GM21390 (cell line): ENCODE results near the gene LTBP2.

Experiments
- ATAC-seq: cut with Tn5 transposase; IDR thresholded peaks from one replicate; pipeline ENCODE4 v1.9.1; 2021; ENCODE audit not compliant: unreplicated experiment

LTBP2 gene

DNA sequence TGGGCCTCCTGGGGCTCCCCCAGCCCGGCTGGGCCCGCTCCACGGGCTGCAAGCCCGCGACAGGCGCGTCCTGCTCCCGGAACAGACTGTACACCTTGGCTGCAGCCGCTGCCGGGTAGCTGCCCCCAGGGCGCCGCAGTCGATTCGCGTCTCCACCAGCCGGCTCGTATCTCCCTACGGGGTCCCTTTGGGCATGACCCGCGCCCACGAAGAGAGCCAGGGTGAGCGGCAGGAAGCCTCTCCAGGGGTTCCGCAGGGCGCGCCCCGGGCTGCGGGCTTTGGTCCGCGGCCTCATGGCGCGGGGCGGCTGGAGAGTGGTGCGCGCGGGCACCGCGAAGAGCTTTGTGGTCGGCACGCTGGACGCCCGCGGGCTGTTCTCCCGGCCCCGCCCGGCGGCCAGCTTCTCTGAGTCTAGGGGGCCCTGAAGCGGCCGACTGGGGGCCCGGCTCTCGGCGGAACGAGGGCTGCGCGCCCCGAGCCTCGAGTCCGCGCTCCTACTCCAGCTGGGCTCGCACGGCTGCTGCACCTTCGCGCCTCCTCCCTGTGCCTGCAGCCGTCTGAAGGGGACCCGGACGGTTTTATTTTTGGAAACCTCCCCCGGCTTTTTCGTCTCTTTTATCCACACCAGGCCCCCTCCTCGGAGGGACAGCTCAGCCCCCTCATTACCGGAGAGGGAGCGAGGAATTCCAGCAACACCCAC lies at the start of gene LTBP2:
LTBP2 (minus strand) TSS at position 588 of the 700 bp plus-strand sequence; CDS start at position 295, 293 bp downstream.
- ATAC-seq = no peak

DNA sequence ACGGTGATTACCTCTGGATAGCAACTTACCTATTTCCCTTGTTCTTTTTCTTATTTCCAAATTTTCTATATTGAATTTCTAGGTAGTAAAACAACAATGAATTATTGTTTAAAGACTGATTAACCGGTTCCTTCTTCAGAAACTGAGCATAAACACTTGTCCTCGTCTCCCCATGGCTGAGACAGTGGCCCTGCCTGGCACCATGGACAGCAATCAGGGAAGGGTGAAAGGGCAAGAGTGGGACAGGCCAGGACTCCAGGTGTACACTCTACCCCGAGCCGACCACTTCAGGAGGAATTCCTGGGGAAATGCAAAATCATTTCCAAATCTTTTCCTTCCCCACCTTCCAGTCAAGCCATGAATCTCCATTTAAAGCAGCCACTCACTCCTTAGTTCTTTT lies 48.8 kb upstream of the LTBP2 start:
- ATAC-seq = no peak

DNA sequence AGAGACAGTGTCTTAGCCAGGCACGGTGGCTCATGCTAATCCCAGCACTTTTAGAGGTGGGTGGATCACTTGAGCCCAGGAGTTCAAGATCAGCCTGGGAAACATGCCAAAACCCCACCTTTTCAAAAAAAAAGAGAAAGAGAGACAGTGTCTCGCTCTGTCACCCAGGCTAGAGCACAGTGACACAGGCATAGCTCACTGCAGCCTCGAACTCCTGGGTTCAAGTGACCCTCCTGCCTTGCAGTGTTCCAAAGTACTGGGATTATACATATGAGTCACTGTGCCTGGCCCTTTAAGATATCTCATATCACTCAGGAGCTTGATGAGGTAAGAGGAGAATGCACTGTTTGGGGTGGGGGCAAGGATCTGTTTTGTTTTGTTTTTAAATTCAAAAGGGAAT lies 48.1 kb upstream of the LTBP2 start:
- ATAC-seq = no peak

DNA sequence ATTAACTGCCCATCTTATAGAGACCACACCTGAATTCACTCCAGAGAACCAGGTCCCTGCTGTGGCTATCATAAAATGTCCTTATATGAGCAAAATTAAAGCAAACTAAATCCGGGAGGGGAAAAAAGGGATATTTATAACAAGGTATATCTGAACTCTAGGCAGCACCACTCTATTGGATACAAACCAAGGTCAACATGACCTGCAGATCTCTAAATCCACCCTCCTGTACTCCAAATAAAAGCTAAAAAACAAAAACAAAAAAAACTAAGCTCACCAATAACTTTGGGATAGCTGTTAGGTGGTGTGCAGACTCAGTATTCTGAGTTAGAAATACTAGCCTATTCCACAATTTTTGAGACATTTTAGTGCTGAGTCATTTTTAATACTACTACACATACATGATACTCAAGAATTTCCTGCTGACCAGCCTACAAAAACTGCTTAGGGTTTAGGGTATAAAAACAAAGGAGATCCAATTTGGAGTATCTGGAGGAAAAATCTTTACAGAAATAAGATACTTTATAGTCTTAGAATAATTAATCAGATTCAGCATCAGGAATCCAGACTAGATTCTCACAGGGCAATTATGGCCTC lies 46.6 kb upstream of the LTBP2 start:
- ATAC-seq = no peak

DNA sequence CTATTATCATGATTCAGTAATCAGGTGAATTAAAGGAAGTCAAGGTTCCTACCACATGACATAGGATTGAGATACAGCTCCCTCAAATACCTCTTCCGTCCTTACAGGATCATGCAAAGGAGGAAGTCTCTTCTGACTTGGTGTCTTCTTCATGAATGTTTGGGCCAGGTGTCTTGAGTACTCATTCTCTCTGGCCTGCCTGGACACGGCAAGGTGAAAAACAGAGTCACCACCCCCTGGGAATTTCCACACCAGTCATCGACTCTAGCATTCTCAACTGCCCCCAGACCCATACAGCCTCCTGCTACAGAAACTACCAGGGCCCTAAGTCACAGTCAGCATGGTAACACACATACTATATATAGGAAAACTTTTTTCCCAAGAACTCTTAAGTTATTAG lies 44.9 kb upstream of the LTBP2 start:
- ATAC-seq = no peak

DNA sequence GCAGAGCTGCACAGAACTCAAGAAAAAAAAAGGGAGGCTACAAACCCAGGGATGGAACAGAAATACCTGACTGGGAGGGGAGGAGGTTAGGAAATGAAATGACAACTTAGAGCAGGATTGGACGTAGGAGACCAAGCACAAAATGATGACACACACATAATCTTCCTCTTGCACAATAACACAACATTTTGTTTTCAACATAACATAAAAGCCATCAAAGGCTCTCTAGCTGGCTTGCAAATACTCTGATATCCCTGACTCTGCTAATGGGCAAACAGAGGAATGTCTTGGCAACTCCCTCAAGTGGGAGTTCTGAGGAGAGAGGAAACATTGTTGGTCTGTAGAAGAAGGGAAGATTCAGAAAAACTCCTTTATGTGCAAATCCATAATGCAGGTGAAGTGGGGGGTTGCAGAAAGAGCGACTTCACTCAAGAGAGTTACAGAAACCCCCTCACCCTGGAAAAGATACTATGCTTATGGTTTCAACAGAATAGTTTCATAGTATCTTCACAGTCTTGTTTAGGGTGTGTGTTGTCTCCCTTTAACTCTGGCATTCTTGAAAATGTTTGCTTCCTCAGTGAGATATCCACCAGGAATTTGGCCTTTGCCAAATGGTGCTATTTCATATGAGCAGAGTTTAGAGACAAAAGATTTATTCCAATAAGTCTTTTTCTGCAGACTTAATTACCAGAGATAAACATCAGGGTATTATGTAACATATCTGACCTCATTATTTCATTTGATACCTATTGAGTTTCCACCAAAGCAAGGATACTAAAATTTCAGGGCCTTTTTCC lies 43.8 kb upstream of the LTBP2 start:
- ATAC-seq = no peak

DNA sequence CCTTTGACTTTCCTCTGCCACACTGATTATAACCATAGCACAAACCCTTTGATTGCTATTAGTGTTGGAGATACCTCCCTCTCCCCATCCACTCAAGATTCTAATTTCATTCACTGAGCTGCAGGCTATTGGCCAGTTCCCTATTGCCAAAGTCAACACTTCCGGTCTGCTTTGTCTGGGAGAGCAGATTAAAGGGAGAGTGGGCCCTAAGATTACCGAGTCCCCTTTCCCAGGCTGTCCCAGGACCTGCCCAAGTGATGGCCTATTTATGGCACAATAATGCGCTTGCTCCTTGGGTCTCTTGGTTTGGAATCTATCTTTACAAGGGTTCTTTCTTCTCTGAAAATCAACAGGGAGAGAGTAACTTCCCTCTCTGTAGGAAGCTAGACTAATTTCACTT lies 42.9 kb upstream of the LTBP2 start:
- ATAC-seq = no peak

DNA sequence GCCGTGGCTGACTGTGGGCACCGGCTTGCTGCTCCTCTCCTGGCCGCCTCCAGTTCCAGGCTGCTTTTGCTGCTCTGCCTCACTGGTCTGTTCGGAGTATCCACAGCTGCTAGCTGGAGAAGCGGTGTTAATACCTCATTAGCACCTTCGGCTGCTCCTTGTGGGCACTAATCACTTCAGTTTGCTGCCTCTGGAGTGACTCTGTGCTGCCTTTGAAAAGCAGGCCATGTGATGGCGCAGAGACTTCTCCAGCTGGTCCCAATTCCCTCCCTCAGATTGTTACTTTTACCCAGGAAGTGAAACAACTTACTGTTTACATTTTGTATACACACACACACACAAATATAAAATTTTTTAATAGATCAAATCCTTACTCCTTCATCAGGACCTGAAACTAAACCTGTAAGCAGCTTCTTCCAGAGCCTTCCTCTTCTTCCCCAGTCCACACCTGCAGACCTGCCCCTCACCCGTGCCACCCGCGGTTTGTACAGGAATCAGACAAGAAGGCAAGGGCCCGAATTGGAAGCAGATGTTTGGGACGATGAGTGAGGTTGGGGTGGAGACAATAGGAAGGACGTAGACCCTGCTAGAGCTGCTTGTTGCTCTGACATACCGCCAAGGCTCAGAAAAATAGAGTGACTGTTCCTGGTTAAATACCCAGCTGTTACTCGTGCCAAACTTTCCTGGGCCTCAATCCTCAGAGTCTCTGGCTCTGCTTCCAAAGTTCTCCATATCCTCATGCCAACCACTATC lies 41.5 kb upstream of the LTBP2 start:
- no peak for ATAC-seq

DNA sequence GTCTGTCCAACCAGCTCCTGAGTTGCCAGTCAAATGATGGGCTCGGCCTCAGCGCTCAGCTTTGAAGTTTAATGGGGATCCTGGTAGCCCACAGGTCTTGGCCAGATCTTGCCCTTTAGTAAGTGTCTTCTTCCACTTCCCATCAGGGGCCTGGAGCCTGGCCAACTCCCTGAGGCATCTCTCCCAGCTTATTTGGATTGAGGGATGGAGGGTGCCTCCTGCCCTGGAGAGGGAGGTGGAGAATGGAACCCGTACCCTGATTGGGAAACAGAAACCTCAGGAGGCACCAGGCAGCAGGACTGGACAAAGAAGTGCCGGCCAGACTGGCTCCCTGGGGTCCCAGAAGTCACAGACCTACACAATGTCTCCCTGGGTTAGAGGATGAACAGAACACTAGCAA lies 40.5 kb upstream of the LTBP2 start:
- ATAC-seq = no peak

DNA sequence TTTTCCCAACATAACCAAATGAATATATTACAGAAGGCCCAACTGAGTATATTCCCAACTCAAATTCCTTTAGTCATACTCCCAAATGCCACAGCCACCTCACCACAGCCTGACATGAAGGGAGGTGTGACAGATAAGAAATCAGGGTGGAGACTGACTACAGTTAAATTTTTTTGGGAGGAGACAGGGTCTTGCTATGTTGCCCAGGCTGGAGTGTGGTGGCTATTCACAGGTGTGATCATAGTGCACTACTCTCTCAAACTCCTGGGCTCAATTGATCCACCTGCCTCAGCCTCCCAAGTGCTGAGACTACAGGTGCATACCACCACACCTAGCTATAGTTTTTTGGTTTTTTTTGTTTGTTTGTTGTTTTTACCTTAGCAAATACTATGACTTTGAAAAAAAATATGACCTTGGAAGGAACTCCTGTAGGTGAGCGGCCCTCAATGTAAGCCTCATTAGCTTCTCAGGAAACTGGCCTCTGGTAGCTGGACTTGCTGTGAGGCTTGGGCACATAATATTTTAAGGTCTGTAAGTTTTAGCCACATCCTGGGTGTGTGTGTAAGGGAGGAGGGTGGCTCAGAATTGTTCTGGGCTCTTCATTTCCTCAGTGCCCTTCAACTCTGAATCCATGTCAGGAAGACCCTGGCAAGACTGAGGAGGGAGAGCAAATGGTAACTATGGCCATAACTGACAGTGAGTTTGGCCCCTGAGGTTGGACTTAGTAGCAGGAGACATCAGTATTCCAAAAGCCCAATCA lies 39.1 kb upstream of the LTBP2 start:
- no peak for ATAC-seq

DNA sequence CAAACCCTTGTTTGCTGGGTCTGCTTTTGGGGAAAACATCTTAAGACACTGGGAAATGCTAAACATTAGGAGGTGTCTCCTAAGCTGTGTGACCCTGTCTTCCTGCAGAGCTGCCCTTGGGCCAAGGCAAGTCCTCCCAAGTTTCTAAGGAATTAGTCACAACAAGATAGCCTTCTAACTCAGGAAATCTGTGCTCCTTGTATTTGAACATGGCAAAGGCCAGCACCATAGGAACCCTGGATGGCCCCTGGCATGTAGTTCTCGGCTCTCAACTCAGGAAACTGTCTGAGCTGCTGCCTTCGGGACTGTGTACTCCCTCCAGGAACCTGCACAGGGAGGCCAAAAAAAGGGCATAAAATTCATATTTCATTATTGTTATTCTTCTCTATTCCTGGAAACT lies 37.6 kb upstream of the LTBP2 start:
- no peak for ATAC-seq

DNA sequence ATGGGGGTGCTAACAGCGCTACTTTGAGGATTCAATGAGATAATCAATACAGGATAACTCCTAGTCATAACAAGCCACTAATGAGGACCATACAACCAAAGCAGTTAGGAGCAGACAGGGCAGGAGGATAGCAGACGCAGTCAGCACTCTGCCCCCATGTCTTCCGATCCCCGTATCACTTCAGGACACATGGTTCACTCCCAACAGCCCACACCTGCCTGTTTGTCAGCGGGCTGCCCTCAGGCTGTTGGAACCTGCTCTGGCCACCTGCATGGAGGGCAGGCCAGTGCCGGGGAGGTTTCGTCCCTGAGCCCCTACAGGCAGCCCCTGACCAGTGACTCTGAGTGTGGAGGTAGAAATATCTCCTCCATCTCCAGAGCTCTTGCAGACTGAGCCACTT lies 37.1 kb upstream of the LTBP2 start:
- no peak for ATAC-seq

DNA sequence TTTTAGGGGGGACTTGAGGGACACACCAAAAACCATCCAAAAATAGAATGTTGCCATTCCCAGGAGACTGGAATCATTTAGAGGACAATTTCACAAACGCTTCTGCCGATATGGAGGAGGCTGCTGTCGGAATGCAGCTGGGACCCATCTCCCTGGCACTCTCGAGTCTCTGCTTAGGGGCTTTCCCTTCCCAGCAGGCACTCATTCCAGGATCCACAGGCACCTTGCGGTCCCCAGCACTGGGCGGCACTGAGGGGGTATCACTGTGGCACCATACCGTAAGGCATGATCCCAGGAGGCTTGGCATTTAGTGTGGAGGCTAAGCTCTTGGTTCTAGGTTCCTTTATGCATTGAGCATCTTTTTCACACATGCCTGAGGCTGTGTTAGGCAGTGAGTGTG lies 36.6 kb upstream of the LTBP2 start:
- ATAC-seq = no peak

DNA sequence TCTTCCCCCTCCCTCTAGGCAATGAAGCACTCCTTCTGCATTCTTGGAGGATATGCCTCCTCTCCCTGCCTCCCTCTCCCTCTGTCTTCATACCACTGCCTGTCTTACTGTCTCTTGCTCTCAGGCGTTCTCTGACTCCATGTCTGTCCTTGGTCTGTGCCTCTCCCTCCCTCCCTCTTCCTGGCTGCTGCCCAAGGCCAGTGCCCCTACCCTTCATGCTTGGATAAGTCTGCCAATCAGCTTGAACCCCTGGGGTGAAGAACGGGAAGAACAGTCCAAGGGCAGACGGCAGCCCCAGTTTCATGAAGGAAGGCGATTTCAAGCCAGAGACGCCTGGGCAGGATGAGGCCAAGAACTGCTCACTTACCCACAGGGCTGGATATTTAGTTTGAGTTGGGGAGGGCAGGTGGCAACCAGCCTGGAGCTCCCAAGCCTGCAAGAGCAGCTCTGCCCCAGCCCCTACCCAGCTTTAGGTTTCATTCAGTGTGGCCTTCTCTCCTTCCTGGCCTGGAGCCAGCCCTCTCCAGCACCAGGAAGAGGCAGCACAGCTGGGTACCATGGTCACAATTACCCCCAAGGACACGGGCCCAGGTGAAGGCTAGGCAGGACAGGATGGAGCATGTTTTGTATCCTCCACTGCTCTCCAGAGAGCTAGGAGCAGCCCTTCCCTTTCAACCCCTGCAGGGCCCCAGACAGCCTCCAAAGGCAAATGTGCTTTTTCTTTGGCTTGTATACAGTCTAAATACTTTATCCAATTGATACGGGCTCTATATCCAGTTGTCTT lies 35.8 kb upstream of the LTBP2 start:
- ATAC-seq = no peak

DNA sequence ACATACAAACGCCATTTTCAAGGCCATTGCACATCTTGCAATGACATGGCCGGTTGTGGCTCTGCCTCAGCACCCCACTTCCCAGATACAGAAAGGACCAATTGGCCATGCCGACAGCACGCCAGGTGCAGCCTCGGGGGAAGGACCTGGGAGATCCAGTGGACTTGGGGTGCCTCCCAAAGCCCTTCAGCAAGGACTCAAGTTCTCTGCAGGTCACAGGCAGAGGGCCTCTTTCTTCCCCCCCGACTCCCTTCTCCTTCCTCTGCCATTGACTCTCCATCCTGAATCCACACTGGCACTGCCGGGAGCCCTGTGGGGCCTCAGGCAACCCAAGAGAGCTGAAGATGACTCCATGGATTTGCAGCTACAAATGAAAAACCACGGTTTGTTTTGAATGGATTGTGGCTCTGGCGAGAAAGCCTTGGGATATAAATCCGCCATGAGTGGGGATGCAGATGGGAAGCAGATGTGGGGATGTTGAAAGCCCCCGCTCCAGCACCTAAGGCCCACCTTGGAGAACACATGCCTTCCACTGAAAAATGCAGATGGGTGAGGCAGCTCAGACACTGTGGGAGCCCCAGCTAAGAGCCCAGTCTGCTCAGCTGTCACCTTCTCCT lies 35.1 kb upstream of the LTBP2 start:
- no peak for ATAC-seq

DNA sequence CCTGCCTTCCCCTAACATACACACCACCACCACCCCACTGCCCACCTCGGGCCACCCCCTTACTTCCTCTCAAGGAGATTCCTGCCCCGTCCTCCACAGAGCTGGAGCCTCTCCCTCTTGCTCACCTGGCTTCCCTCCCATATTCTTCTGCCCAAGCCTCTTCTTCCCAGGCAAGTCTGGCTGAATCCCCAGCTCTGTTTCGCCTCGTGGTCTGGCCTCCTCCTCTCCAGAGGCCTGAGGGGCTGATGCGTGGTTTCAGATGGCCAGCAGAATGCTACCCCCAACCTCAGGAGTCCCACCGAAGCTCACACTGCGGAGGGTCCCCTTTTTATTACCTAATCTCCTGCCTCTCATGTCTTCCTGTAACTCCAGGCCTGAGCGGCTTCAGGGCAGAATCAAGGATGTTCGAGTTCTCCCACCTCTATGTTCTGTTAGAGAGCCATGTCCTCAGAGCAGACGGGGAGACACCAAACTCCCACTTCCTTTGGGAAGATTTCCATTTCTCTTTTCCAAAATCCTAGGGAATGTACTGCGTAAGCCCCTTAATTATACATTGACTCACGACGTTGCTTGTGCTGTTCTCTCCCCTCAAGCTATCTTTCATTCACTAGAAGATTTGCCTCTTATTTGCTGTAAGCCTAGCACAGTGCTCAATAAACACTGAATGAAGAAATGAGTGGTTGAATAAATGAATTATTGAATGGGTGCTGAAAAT lies 33.9 kb upstream of the LTBP2 start:
- ATAC-seq = no peak

DNA sequence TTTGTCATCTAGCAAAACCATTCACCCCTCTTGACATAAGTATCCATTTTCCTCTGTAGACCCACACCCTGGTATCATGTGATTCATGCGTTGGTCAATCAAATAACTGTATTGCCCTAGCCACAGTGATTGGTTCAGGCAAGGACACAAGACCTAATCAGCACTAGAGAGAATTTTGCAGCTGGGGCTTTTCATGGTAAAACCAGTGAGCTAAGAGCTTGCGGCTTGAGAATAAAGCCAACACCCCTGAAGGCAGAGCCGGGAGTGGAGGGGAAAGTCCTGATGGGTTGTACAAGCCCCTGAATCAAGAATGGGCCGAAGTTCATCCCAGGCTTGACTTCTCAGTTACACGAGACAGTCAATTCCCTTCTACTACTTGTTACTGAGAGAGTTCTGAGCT lies 33.2 kb upstream of the LTBP2 start:
- ATAC-seq = no peak

DNA sequence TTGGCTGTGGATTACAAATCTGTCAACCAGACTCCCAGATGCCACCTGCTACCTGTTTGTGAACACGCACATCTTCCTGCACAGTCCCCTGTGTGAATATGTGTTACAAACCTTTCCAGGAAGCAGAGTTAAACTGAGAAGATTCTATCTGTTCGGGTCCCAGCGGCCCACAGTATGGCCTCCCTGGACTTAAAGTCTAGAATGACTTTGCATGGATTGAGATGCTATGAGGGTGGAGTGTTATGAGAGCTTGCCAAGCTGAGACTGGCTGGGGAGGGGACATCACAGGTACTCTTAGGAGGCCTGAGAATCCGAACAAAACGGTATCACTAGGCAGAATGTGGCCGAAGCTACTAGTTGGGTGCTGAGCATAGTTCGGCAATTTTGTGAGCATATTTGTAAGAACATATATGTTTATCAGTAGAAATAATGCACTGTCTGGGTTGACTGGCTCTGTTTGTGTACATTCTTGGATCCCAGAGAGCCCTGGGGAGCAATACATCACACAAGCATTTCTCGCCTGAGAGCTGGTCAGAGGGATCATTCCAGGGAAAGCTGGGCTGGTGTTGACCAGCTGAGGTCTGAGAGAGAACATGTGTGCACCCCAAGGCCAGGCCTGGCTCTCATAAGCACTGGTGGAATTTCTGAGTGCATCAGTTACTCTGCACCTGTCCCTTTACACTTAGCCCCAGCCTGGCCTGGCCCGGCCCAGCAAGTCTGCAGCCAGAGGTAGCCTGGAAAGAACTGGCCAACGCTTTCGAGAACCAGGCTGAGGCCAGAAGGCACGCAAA lies 29.8 kb upstream of the LTBP2 start:
- ATAC-seq = no peak
